LNCAP (cell line): ENCODE measurements around the gene KASH5.

Experiments used
- CTCF ChIP-seq: fragments of 450-650 bp; IDR thresholded peaks from 2 replicates; pipeline ENCODE4 v1.5.1; 2017; ENCODE audit warnings: mild to moderate bottlenecking

Gene KASH5

DNA sequence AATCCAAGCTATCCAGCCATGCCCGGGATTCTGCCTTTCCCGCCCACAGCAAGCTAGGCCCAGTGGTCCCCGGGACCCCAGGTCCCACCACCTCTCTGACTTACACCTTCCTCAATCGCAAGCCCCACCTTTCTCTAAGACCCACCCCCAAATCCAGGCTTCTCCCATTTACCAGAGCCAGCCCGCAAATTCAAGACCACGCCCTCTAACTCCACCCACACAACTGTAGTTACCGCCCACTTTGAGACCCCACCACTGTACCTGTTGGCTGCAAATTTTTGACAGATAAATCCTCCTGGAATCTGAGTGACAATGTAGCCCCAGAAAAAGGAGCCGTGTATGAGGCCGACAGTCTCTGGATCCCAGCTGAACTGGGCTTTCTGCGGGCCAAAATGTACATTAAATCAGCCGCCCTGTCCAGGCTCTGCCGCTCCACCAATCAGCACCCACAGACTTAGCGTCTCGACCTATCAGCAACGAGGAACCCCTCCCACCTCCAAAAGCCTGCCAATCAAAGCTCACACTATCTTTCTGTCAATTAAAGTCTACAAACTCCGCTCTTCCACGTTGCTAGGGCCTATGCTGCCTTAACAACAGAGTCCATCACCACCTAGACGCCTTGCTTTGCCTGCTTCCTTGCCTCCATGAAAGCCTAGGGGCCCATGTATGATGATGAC is 47.0 kb downstream of the KASH5 start:
- TF ChIP-seq CTCF = no peak

- no peak for TF ChIP-seq CTCF
Observed at GRCh38 chr19:49435670-49436069, 47.6 kb downstream of the KASH5 start.

GRCh38 chr19:49436381-49437017 is 48.5 kb downstream of the KASH5 start:
- TF ChIP-seq CTCF = no peak

DNA sequence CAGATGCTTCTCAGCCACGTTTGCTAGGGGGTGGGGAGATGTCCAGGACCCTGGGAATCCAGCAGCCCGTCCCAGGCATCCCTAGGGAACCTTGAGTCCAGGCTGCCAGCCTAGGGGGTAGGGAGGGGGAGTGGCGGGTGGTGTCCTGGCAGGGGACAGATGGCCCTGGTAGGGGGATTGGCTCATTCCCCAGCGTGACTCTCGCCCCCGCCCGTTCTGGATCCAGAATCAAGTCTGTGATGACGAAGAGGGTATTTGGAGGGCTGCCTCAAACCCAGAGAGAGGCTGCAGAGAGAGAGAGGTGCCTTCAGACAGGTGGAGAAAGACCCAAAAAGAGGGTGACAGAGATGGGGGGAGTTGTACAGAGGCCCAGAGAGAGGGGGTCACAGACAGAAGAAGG is 49.2 kb downstream of the KASH5 start:
- no peak for TF ChIP-seq CTCF

GRCh38 chr19:49438261-49438660 is 50.2 kb downstream of the KASH5 start:
- no peak for TF ChIP-seq CTCF

GRCh38 chr19:49439836-49440235 is 51.8 kb downstream of the KASH5 start:
- TF ChIP-seq CTCF = no peak

DNA sequence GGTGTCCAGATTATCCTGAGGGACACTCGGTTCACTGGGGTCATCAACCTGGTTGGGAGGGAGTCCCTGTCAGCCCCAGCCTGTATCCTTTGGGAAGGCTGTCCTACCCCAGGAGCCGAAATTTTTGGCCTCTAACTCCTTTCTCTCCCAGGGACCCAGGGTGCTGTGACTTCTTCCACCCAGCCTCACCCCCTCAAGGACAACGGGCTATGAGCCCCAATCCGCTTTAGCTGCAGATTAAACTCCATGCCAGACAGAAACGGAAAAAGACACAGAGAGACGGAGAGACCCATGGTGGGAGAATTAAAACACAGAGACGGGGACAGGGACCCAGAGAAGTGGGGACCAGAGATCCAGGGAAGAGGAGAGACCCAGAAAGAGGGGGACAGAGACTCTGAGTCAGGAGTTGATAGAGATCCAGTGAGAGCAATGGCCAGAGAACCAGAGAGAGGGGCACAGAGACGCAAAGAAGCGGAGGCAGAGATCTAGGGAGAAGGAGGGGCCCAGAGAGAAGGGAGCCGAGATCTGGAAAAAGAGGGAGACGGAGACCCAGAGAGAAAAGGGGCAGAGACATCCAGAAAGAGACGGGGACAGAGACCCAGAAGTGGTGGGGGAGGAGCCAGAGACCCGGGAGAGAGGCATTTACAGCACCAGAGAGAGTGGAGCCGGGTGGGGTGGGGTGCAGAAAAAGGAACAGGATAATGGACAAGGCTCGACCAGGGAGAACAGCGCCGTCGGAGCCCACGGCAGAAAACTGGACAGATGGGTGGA is 52.6 kb downstream of the KASH5 start:
- TF ChIP-seq CTCF = no peak
